Fibroblast of skin of back (primary cell): ENCODE data around the gene ARVCF.

Experiments used
- DNase-seq: peaks from one replicate; pipeline ENCODE4 v3.0.0-alpha.2; 2013

ARVCF gene

GRCh38 chr22:20029550-20030225 is 13.1 kb upstream of the ARVCF start:
- DNase-seq = no peak

GRCh38 chr22:20028855-20029549 is 12.4 kb upstream of the ARVCF start:
- DNase-seq = no peak

GRCh38 chr22:20027966-20028854 is 11.6 kb upstream of the ARVCF start:
- peak; percentile 23 for DNase-seq

GRCh38 chr22:20026996-20027601 is 10.5 kb upstream of the ARVCF start:
- no peak for DNase-seq

- no peak for DNase-seq
Observed at GRCh38 chr22:20026204-20026908, 9.7 kb upstream of the ARVCF start.

- DNase-seq = no peak
Observed at GRCh38 chr22:20025401-20026203, 9.0 kb upstream of the ARVCF start.

- no peak for DNase-seq
Observed at GRCh38 chr22:20024650-20025397, 8.2 kb upstream of the ARVCF start.

GRCh38 chr22:20024225-20024624 is 7.6 kb upstream of the ARVCF start:
- no peak for DNase-seq

- no peak for DNase-seq
Observed at GRCh38 chr22:20022978-20023613, 6.5 kb upstream of the ARVCF start.

- DNase-seq = no peak
Observed at GRCh38 chr22:20022231-20022977, 5.8 kb upstream of the ARVCF start.

GRCh38 chr22:20021196-20022181 is 4.9 kb upstream of the ARVCF start:
- DNase-seq = peak; percentile 17

- DNase-seq = peak; percentile 89
Observed at GRCh38 chr22:20020533-20021195, 4.0 kb upstream of the ARVCF start, which contains the start of gene TANGO2. TANGO2 (plus strand) TSS chr22:20021110; CDS start chr22:20036799, 15,689 bp downstream.

GRCh38 chr22:20019661-20020532 is 3.3 kb upstream of the ARVCF start:
- no peak for DNase-seq

GRCh38 chr22:20018001-20018400 is 1.4 kb upstream of the ARVCF start:
- no peak for DNase-seq

GRCh38 chr22:20017622-20017958 is 967 bp upstream of the ARVCF start:
- no peak for DNase-seq

- no peak for DNase-seq
Observed at GRCh38 chr22:20015971-20016733, 471 bp downstream of the ARVCF start.
